Neuron (in vitro differentiated cells): ENCODE measurements around the gene IARS2.

Experiments
- H2AFZ ChIP-seq: one replicate; pipeline ENCODE4 v1.6.1; 2013; ENCODE audit warnings: low read depth, mild to moderate bottlenecking, inconsistent platforms, low read length, moderate library complexity
- H3K27me3 ChIP-seq: one replicate; pipeline ENCODE4 v1.6.1; 2013; ENCODE audit warnings: low read length; ENCODE audit not compliant: insufficient read depth
- H3K36me3 ChIP-seq: one replicate; pipeline ENCODE4 v1.6.1; 2013; ENCODE audit warnings: low read length; ENCODE audit not compliant: insufficient read depth
- H3K4me1 ChIP-seq: one replicate; pipeline ENCODE4 v1.6.1; 2013; ENCODE audit warnings: low read length; ENCODE audit not compliant: insufficient read depth
- H3K4me3 ChIP-seq: 2 replicates; pipeline ENCODE4 v1.5.1; 2013; ENCODE audit warnings: mild to moderate bottlenecking, low read length, moderate library complexity
- H3K9me3 ChIP-seq: one replicate; pipeline ENCODE4 v1.6.1; 2013; ENCODE audit warnings: low read length

Gene IARS2

DNA sequence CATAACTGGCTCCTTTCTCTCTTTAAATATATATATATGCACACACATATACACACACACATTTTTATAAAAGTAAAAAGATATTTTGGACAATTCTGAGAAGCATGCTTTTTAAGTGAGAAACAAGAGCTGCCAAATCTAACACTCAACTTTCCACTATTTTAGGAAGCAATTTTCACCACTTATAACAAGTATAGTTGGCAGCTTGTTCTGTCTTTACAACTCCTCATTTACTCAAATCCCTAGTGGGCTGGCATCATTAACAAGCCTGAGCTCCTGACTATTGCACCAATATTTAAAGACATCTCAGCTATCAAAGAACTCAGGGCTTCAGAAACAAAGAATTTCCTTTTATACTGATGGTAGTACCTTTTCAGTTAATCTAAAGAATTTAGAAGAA lies 101.8 kb downstream of the IARS2 start:
- Histone ChIP-seq H3K4me1 (no peaks in the 10 kb centered on the region), H3K27me3 (no peaks in the 10 kb centered on the region), H3K9me3 (no peaks in the 10 kb centered on the region), H2AFZ (no peak overlapping the region), H3K4me3 (no peak overlapping the region), H3K36me3 (peaks cover 61% of the 10 kb centered on the region)
